ENCODE data around the gene RNASE1.
"Not testable (repeated sequence)": the region's sequence is repeated elsewhere in the genome, so short reads cannot be mapped to it uniquely, and the experiment has no call there.

- TF ChIP-seq EZH2phosphoT487, CTCF, EZH2 (IDR thresholded peaks at IDR 0.05): not testable (repeated sequence)
Measured at GRCh38 chr14:20759465-20759864, 43.2 kb downstream of the RNASE1 start.
